OCI-LY7 (cell line): ENCODE measurements around the gene ABLIM1. TPM values are rescaled to one million over a fixed set of nuclear protein-coding genes. Genes with fewer than 3 reads are reported as not detected.

ENCODE experiments used
- BruUV-seq: library from RNA; stranded (reverse); fragments of 400-500 nt; replicated peaks from 2 replicates; lab custom pipeline; 2021; lab: Mats Ljungman, UMichigan
- CTCF ChIA-PET: fragments of 300-600 bp; sonication (Branson Sonifier 250); formaldehyde crosslinking; loops from one replicate; lab custom pipeline; 2022; ENCODE audit warnings: antibody characterized with exemption; ENCODE audit not compliant: unreplicated experiment; lab: Charles Lee
- POLR2A ChIA-PET: fragments of 300-600 bp; sonication (Branson Sonifier 250); formaldehyde crosslinking; loops from one replicate; lab custom pipeline; 2022; ENCODE audit warnings: antibody characterized with exemption; lab: Charles Lee
- DNase-seq: peaks from one replicate; pipeline ENCODE4 v3.0.0-alpha.2; 2015; ENCODE audit warnings: low spot score
- H2AFZ ChIP-seq: fragments of 200-600 bp; sonication (generic), shearing (Covaris generic); 2 replicates; pipeline ENCODE4 v1.6.1; 2014; ENCODE audit warnings: mild to moderate bottlenecking, antibody characterized with exemption, low read length, moderate library complexity
- H3K27ac ChIP-seq: fragments of 200-600 bp; sonication (generic); 2 replicates; pipeline ENCODE4 v1.5.1; 2014; ENCODE audit warnings: mixed run types, low read depth, mild to moderate bottlenecking, moderate library complexity, low read length, inconsistent platforms; ENCODE audit not compliant: poor library complexity, severe bottlenecking
- H3K36me3 ChIP-seq: fragments of 200-600 bp; sonication (generic); 2 replicates; pipeline ENCODE4 v1.6.1; 2014; ENCODE audit warnings: mild to moderate bottlenecking, antibody characterized with exemption, low read length, moderate library complexity, mixed read lengths; ENCODE audit not compliant: insufficient read depth
- H3K4me1 ChIP-seq: fragments of 200-600 bp; sonication (generic); 2 replicates; pipeline ENCODE4 v1.5.1; 2014; ENCODE audit warnings: mild to moderate bottlenecking, low read length; ENCODE audit not compliant: insufficient read depth, poor library complexity, severe bottlenecking
- H3K4me2 ChIP-seq: fragments of 200-600 bp; sonication (generic); 2 replicates; pipeline ENCODE4 v1.6.1; 2014; ENCODE audit warnings: mild to moderate bottlenecking, low read length
- H3K4me3 ChIP-seq: fragments of 200-600 bp; sonication (generic); 2 replicates; pipeline ENCODE4 v1.5.1; 2014; ENCODE audit warnings: mild to moderate bottlenecking, low read depth, low read length; ENCODE audit not compliant: poor library complexity, severe bottlenecking
- H3K79me2 ChIP-seq: fragments of 200-600 bp; sonication (generic); 2 replicates; pipeline ENCODE4 v1.6.1; 2016; ENCODE audit warnings: low read depth, mild to moderate bottlenecking, low read length, moderate library complexity, mixed read lengths; ENCODE audit not compliant: insufficient read depth
- H3K9me2 ChIP-seq: fragments of 200-600 bp; sonication (generic); 2 replicates; pipeline ENCODE4 v1.6.1; 2016; ENCODE audit warnings: mild to moderate bottlenecking, low read length, mixed read lengths; ENCODE audit not compliant: insufficient read depth
- H3K9me3 ChIP-seq: fragments of 200-600 bp; sonication (generic); 2 replicates; pipeline ENCODE4 v1.6.1; 2014; ENCODE audit warnings: mild to moderate bottlenecking, mixed run types, low read length, mixed read lengths
- H4K20me1 ChIP-seq: fragments of 200-600 bp; sonication (generic); 2 replicates; pipeline ENCODE4 v1.6.1; 2014; ENCODE audit warnings: mild to moderate bottlenecking, antibody characterized with exemption, low read length, moderate library complexity, mixed read lengths; ENCODE audit not compliant: insufficient read depth
- CTCF ChIP-seq: fragments of 200-600 bp; sonication (generic); conservative IDR thresholded peaks from 2 replicates; pipeline ENCODE4 v1.5.1; 2014; ENCODE audit warnings: mild to moderate bottlenecking, antibody characterized with exemption, low read length, moderate library complexity, mixed read lengths
- EZH2phosphoT487 ChIP-seq: fragments of 200-600 bp; sonication (generic); IDR thresholded peaks from 2 replicates; pipeline ENCODE4 v1.6.1; 2018; ENCODE audit warnings: low read depth, borderline replicate concordance, mild to moderate bottlenecking, mixed run types, antibody characterized with exemption, low read length, moderate library complexity, mixed read lengths
- intact Hi-C: fragments of 100-400 bp; cut with micrococcal nuclease; formaldehyde crosslinking; loops from one replicate; pipeline ENCODE4 v1.10.0; 2022; ENCODE audit not compliant: unreplicated experiment
- total RNA-seq, 2 experiments: library from RNA; depleted of rRNA in 1 of 2; stranded (reverse); fragments of >200 nt in 1 of 2; shearing (Covaris generic) in 1 of 2; gene quantifications; 2 replicates each; pipeline ENCODE4 v1.2.3, GENCODE V29; 2014 to 2022

The ABLIM1 gene
- total RNA-seq, 2 experiments from 2014 or later, result 94.2 to 268 TPM

GRCh38 chr10:114471906-114472876 is 185.9 kb downstream of the ABLIM1 start:
- ChIA-PET CTCF (interaction anchor here (0.5 to 1.1 kb wide), 13 partner anchors 28 to 529 kb away, joined by 3 to 7 read pairs (median 3); no protein-coding TSS in a partner anchor), POLR2A (interaction anchor here (0.5 to 4.5 kb wide), 20 partner anchors 10 to 550 kb away, joined by 3 to 35 read pairs (median 4); partner anchors contain the start of genes FHIP2A and TRUB1)
- no peak for TF ChIP-seq CTCF
- no peak for TF ChIP-seq EZH2phosphoT487
- intact Hi-C loops, result loop anchor here (1.0 to 10.0 kb wide), 8 partner anchors 17 to 653 kb away; no protein-coding TSS in a partner anchor
- Histone ChIP-seq H2AFZ (no peak overlapping the region), H3K4me2 (no peak overlapping the region), H3K9me2 (no peaks in the 10 kb centered on the region), H3K36me3 (peaks cover 55% of the 10 kb centered on the region), H3K4me3 (no peak overlapping the region), H3K79me2 (peaks cover 7% of the 10 kb centered on the region; the same call in 1 of the 2 replicates), H4K20me1 (peaks cover 6% of the 10 kb centered on the region; the same call in 1 of the 2 replicates), H3K9me3 (no peaks in the 10 kb centered on the region), H3K27ac (peak overlapping the region; percentile 39), H3K4me1 (peaks cover 27% of the 10 kb centered on the region)
- no peak for DNase-seq
- no TSS peak for BruUV-seq

- ChIA-PET CTCF (interaction anchor here (0.6 to 1.3 kb wide), 8 partner anchors 44 to 167 kb away, joined by 3 to 5 read pairs (median 3); no protein-coding TSS in a partner anchor), POLR2A (interaction anchor here (0.5 to 4.5 kb wide), 21 partner anchors 10 to 551 kb away, joined by 3 to 35 read pairs (median 4); partner anchors contain the start of genes FHIP2A and TRUB1)
- H3K4me2 ChIP-seq, result peak overlapping the region; percentile 22; the same call in 1 of the 2 replicates
- H3K9me2 ChIP-seq, result no peaks in the 10 kb centered on the region
- peaks cover 64% of the 10 kb centered on the region for H3K36me3 ChIP-seq
- TF ChIP-seq CTCF, result peak; percentile 92
- no peak for TF ChIP-seq EZH2phosphoT487
- intact Hi-C loops, result loop anchor here (1.0 to 10.0 kb wide), 8 partner anchors 18 to 654 kb away; no protein-coding TSS in a partner anchor
- peak overlapping the region; percentile 39 for H3K27ac ChIP-seq
- peaks cover 27% of the 10 kb centered on the region for H3K4me1 ChIP-seq
- BruUV-seq, result no TSS peak
- H2AFZ ChIP-seq, result no peak overlapping the region
- H4K20me1 ChIP-seq, result peaks cover 6% of the 10 kb centered on the region; the same call in 1 of the 2 replicates
- no peaks in the 10 kb centered on the region for H3K9me3 ChIP-seq
- DNase-seq, result peak; percentile 87
- H3K4me3 ChIP-seq, result no peak overlapping the region
- peaks cover 7% of the 10 kb centered on the region; the same call in 1 of the 2 replicates for H3K79me2 ChIP-seq
These were observed 186.8 kb downstream of the ABLIM1 start for GRCh38 chr10:114470956-114471905.
